Measurements from ENCODE around the gene FCRL5. TPM values are rescaled to one million over a fixed set of nuclear protein-coding genes. Genes with fewer than 3 reads are reported as not detected.
A peak's percentile ranks its signal among the peaks of the same experiment; 100 is the strongest.
"Not testable (repeated sequence)": the region's sequence is repeated elsewhere in the genome, so short reads cannot be mapped to it uniquely, and the experiment has no call there.

Gene FCRL5
- not detected in 2 replicates for total RNA-seq (2014; rRNA removed; shearing (Covaris generic))

DNA sequence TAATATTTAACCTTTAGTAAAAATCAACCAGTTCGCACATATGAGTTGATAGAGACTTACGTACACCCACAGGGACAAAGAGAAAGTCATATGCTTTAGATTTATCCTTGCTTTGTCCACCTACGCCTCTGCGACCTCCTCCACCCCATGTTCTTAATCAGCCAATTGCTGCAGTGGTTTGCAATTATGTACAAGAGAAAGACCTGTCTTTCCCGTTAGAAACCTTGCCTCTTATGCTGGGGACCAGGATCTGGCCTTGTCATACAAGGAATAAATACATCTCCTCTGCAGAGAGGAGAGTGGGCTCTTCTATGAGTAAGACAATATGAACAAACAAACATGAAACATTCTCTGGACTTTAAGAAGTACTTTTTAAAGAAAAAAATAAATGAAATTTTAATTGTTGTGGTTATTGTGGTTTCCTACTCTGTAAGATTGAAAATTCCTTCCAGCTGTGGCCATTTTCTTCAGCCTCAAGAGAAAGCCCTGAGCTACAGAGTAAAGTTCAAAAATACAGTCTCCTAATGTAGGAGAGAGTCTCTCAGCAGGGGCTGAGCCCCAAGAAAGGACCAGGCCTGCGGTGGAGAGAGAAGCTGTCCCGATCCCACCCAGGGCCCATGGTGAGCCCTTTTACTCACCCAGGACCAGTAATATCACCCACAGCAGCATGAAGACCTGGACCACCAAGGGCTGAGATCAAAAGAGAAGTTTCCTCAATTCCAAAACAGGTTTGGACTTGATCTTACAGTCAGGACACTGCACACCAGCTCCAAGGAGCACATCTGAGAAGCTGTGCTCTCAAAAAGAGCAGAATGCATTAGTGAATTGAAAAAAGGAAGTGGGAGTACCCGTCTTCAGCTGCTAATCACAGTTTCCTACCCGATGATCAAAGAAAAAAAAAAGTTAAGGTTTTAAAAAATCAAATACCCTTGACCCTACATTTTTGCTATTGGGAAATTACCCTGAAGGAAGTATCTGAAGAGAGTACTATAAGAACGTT lies at the start of gene FCRL5:
TSS of gene FCRL5 (minus strand) at position 822 of the 1,000 bp plus-strand sequence. CDS start at position 669, 153 bp downstream.
- no peak for DNase-seq (ENCODE audit: low spot score)

DNA sequence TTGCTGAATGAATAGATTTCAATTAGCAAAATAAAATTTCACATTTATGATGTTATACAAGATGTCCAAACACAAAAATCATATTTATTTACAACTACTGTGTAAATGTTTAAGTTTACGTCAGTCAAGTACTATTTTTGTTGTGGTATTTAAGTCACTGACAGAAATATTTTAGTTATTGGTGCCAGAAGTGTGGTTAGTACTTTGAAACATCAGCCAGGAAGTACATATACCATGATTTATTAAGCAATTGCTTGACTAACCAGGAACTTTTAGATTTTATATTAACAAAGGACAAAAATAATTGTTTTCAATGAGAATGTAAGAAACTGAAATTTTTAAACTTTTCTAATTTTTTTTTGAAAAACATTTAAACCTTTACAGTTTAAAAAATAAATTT lies 47.9 kb upstream of the FCRL5 start:
- no peak for DNase-seq (ENCODE audit: low spot score)

DNA sequence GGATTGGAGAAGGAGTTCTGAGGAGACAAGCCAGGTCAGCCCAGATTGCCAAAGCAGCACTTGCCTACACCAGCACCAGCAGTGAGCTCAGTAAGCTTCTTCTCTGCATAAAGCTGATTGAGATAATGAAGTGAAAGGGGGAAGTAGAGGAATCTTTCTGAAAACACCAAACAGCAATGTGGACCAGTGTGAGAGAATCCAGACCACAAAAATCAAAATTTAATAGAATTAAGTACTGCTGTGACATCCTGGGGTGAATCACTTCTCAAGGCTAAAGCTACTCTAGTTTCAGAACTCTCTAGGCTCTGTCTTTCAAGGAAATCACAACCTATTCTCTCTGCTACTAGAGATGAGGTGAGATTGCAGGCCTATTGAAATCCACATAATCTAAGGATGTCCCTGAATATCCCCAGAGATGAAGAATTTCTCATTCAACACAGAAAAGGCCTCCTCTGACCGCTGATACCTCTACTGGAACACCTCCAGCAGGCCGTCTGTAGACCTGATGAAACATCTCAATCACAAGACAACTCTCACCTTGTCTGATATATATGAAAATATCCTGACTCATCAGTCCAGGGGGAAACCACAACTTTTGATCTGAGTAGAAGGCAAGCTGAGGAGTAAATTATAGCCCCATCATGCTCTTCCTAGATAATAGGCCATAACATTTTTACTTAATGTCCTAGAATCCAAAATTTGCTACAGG lies 45.8 kb upstream of the FCRL5 start, which contains the start of gene FCRL4:
TSS of gene FCRL4 (minus strand) at position 127 of the 709 bp plus-strand sequence. CDS start 141 bp downstream, outside the sequence.
- DNase-seq (ENCODE audit: low spot score): no peak

DNA sequence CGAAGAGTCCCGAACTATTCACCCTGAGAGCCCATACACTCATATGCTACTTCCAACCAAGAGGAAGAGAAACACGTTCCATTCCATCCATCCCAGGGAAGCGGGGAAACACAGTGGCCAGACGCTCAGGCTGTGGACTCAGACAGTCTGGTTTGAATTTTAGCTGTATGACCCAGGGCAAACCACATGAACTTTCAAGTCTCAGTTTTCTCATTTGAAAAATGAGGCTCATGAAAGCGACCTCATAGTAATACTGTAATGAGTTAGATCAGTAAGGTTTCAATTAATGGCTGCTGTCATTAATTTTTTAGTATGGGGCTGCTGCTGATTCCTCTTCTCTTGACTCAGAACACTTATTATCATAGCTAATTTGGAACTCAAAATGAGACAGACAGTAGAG lies 44.1 kb upstream of the FCRL5 start:
- no peak for DNase-seq (ENCODE audit: low spot score)

DNA sequence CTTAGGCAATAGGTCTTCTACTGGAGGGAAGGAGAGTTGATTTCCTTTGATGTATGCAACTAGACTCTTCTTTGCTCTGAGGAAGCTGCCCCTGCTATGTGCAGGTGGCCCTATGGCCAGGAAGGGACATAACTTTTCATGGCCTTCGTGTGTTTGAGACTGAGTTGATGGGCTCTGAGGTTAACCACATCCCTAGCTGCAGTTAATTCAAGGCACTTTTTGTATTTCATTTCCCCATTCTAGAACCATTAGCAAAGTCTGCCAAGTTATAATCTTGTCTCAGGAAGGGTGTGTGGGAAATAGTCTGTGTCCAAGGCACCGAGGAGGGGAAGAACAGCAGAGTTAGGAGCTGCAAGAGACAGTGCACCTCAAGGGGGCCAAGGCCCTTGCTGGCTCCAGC lies 43.0 kb upstream of the FCRL5 start:
- no peak for DNase-seq (ENCODE audit: low spot score)

DNA sequence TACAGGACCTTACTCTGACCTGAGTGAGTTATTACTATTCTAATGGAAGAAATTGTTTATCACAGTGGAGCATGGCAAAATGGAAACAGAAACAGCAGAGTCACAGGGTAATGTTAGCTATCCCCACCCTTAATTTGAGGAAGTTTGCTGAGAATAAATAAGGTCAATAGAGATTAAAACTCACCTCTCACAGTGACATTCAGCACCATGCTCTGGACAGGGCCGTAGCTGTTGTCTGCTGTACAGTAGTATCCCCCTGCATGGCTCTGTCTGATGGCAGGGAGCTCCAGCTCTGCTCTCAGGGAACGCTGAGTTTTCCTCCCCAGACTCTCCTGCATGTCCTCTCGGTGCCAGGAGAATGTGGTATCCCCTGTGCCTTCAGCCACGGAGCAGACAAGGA lies 33.7 kb upstream of the FCRL5 start:
- DNase-seq (ENCODE audit: low spot score): no peak

DNA sequence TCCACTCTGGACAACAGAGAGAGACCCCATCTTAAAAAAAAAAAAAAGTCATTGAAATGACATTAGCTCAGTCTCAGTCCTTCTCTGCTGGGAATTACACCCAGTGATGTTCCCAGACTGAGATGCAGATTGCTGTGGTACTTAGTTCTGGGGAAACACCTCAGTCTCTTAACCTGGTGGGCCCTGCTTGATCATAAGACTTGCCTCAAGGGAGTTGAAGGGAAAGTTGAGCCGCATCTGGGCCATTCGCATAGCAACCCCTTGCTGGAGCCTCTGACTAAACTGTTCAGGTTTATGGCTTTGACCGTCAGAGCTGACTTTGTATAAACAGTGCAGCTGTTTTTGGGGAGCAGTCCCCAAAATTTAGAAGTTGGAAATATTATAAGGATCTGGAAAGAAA lies 32.2 kb upstream of the FCRL5 start:
- DNase-seq (ENCODE audit: low spot score): no peak

DNA sequence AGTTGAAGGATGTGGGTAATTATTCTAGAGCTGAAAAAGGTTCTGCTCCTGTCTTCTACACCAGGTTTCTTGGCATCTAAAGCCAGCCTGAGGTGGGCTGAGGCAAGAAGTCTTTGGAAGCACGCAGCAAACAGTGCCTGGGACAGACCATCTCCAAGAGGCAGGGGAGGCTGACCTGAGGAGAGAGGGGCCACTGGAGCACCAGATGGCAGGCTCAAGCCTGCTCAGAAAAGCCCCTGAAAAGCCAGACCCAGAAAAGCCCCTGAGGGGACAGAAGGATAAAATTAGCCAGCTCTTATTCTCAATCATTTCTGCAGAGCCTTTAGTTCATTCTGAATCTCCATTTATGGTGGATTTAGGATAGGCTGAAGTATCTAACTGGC lies 28.5 kb upstream of the FCRL5 start:
- DNase-seq (ENCODE audit: low spot score): no peak

DNA sequence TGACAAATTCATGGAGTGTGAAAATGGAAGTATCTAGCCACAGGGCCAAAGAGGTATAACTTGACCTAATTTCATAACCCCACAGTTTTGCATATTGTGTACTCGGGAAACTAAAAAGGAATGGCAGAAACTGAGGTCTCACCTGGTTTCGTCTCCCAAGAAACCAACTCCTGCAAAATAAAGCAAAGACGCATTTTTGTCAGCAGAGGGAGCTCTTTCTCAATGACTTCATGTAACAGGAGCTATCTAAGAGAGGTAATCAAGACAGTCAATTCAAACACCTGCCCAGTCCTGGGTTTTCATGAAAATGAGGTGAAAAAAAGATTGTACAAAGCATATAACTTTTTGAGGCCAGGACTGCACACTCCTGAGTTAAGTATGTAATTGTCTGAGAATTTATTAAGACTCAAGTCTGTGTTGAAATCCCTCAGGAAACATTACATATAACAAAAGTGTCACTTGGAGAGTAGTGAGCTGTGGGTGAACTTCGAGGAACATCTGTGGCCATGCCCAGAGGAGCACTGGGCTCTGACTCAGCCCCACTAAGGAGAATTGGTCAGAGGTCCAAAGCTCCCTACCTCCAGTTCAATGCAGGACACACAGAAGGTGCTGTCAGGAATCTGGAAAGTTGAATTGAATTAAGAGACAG lies 28.0 kb upstream of the FCRL5 start:
- DNase-seq (ENCODE audit: low spot score): peak; percentile 80

DNA sequence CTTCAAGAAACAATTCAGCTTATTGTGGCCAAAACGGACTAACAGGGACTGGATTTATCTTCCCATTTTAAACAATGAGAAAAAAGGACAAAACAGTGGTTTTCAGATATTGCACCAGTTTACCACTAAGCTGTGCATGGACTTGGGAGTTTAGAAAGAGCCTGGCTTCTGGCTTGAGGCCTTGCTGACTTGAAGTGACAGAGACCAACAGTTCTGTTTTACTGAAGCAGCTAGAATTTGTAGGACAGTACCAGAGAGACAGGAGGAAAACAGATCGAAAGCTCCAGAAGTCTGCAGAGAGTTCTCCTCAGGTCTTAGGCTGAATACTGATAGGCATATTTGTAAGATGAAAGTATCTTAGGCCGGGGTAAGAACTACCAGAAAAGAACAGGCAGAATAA lies 25.1 kb upstream of the FCRL5 start:
- DNase-seq (ENCODE audit: low spot score): no peak

DNA sequence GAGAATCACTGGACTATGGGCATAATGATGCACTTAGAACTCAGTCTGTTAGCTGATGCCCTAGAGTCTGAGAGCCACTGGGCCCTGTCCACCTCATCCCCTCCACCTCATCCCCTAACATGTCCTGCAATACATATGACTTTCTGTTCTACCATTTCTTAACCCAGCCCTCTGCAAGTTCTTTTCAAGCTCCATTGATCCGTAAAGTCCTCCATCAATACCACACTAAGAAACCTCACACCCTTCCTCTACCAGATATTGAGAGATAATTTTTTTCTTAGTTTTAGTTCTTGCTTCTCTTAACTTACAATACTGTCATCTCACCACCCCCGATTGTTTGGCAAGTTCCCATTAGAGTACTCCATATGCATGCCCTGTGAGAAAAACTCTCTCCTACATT lies 23.4 kb upstream of the FCRL5 start:
- no peak for DNase-seq (ENCODE audit: low spot score)

DNA sequence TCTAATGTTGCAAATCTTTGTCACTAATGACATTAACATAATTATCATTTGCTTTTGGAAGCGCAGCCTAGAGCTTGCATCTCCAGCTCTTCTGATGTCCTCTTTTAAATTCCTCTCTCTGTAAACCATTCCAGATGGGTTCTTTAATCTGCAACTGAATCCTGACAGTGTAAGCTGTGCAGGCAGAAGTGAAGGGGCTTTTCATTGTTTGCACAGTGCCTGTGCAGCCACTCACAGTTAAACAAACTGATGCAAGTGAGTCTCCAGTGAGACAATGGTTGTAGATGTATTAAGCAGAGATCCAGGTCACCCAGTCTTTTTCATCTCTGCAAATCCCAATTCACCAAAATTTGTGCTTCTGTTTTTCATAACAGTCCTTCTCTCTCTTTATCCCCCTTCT lies 22.5 kb upstream of the FCRL5 start:
- DNase-seq (ENCODE audit: low spot score): no peak

DNA sequence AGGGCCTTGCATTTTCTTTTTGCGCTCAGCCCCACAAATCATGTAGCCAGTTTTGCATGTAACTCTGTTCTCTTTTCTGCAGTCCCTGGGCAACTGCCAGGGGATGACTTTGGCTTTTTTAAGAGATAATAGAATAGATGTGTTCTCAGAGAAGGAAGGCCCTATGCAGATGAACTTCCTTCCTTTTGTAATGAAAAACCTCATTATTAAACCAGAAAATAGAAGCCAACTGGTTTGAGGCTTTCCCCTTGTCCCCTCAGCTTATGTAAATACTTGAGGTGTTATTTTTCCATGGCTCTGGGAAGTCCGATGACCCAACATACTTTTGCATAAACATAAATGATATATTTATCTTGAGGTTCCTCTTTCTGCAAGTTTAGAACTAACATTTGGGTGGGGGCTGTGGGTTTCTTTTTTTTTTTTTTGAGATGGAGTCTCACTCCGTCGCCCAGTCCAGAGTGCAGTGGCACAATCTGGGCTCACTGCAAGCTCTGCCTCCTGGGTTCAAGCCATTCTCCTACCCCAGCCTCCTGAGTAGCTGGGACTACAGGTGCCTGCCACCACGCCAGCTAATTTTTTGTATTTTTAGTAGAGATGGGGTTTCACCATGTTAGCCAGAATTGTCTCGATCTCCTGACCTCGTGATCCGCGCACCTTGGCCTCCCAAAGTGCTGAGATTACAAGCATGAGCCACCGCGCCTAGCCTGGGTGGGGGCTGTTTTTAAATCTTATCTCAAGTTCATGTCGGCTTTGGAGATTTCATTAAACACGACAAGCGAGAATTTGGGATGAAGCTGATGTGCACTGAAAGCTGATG lies 14.4 kb upstream of the FCRL5 start:
- DNase-seq (ENCODE audit: low spot score): no peak

DNA sequence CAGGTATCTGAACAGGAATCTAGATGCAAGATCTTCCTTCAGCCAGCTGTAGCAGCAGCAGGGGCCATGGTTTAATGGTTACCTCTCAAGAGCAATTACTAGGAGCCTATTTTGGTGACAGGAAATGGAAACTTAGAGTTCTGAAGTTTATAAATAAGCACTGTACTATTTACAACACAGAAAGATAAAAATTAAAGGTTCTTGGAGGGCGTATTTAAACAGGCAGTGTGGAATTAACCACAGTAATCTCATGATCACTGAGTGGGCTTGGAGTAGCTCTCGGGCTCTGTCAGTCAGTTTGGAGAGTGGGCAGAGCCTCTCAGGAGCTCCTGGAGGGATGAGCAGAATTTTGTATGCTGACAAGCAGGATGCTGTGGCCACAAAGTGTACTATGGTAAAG lies 10.2 kb upstream of the FCRL5 start:
- DNase-seq (ENCODE audit: low spot score): no peak

DNA sequence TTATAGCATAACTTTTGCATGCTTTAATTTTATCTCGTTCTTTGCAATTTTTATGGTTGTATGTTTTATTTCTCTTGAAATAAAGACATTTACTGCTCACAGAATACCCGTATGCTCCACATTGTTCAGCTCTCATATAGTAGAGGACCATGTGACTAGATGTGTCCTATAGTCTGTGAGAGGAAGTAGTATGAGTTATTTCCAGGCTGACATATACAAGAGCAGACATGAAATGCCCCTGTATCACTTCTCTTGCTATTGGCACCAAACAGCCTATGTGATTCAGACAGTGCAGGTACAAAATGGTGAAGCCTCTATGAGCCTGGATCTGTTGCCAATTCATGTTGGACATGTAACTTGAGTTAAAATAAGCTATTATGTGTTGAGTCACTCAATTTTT lies 5.8 kb upstream of the FCRL5 start:
- no peak for DNase-seq (ENCODE audit: low spot score)

DNA sequence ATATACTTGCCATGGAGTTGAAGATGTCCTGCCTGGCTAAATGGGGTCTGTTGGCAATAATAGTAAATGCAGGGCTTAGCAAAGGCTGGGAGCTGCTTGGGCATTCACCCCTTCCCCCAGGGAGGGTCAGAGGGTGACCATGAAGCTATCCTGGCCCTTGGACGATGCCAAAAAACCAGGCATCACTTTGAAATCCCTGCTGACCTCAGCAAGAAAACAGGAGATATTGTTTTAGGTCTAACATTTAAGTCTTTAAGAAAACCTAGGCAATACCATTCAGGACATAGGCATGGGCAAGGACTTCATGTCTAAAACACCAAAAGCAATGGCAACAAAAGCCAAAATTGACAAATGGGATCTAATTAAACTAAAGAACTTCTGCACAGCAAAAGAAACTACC lies 4.2 kb downstream of the FCRL5 start:
- not testable (repeated sequence) for DNase-seq (ENCODE audit: low spot score)

DNA sequence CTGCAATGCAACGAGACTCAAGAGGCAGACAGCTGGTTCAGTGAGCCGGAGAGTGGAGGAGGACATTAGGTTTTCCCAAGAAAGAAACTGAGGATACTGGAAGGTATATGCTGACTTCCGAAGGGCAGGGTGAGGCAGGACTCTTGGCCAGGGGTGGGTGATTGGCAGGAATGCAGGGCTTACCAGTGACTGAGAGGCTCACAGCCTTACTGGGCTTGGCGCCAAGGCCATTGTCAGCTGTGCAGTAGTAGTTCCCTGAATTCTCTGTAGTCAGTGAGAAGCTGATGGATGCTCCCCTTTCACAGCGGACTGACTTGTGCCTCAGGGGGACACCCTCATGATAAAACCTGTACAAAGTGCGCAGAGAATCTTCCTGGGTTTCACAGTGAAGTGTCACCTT lies 9.6 kb downstream of the FCRL5 start:
- DNase-seq (ENCODE audit: low spot score): peak; percentile 23

DNA sequence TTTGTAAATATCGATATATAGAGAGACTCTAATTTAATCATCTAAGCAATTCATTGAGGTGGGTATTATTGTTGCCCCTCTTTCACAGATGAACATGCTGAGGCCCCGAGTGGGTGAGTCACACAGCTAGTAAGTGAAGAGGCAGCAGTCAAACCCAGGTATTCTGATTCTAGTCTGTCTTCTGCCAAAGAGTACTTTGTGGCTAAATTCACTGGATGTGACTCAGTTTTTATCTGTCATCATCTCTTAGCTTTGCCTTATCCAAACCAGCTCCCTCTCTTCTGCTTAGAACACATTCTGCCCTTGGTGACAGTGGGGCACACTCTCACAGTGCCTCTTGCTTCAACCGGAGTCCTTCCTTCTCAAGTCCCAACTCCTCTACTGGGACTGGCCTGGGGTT lies 11.5 kb downstream of the FCRL5 start:
- DNase-seq (ENCODE audit: low spot score): no peak

DNA sequence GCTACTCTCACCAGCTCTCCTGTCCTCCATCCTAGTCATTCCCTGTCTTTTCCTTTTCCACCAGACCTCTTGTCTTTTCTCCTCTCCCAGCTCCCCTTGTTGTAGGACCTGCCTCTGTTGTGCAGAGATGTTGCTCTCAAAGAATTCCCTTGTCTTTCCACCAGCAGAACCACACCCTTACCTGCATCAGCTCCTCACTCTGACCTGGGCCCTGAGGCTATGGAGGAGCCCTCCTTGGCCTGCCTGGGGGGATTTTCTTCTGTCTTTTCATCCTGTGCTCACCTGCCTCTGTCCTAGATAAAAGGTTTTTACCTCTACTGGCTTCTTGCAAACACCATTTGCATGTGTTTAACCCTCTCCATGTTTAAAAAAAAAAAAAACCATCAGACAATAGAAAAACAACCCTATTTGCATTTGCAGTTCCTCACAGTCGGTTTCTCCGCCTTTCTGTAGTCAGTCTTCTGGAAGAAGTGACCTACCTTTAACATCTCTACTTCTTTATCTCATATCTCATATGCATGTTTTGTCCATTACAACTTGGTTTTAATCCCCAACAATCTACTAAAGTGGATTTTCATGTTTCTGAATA lies 12.1 kb downstream of the FCRL5 start:
- DNase-seq (ENCODE audit: low spot score): no peak

DNA sequence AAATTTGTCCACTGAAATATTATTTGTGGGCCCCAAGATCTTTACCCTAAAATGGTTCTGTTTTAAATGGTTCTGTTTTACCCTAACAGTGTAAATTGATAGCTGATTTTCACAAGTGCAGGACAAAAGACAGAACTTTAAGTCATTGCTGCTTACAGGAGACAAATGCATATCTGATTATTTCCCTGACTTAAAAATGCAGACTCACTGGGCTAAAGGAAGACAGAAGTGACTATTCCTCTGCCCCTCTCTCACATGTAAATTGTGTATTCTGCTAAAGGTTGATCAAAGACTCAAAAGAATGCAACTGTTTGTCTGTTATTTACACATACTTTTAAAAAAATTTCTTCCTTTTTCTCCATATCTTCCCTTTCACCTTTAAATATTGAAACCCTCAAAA lies 12.7 kb downstream of the FCRL5 start:
- DNase-seq (ENCODE audit: low spot score): no peak

DNA sequence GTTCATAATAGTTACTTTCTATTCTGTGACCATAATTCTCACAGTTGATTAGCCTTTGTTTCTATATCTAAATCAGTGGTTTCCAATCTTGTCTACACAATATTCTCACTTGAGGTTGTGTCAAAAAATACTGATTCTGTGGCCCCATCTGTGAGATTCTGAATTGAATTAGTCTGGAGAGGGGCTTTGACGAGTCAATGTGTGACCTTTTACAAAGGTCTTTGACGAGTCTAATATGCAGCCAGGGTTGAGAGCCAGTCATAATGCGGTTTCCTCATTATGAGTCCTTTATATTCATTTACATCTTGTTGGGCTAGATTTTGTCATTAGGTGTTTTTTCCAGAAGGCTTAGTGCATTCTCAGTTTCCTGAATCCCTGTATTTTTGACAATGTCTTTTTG lies 19.7 kb downstream of the FCRL5 start:
- DNase-seq (ENCODE audit: low spot score): no peak

Data from HT-29 (cell line).